GM21515 (cell line): ENCODE results near the gene SPTBN4.
"Not testable (repeated sequence)": the region's sequence is repeated elsewhere in the genome, so short reads cannot be mapped to it uniquely, and the experiment has no call there.

ENCODE experiments used
- ATAC-seq: cut with Tn5 transposase; IDR thresholded peaks from one replicate; pipeline ENCODE4 v1.9.1; 2021; ENCODE audit not compliant: unreplicated experiment

SPTBN4 gene

DNA sequence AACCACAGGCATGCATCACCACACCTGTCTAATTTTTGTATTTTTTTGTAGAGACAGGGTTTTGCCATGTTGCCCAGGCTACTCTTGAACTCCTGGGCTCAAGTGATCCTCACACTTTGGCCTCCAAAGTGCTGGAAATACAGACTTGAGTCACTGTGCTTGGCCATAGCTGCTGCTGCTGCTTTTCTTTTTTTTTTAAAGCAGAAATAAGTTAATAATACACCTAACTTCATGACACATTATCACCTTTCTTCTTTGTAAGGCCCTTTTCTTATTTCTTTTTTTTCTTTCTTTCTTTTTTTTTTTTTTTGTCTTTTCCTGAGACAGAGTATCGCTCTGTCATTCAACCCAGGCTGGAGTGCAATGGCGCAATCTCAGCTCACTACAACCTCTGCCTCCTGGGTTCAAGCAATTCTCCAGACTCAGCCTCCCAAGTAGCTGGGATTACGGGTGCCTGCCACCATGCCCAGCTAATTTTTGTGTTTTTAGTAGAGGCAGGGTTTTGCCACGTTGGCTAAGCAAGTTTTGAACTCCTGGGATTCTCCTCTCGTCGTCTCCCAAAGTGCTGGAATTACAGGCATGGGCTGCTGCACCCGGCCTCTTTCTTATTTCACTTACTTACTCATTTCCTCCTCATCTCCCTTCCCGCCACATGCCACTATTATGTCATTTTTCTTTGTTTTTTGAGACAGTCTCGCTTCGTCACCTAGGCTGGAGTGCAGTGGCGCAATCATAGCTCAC, 118.6 kb downstream of the SPTBN4 start:
- ATAC-seq = no peak

DNA sequence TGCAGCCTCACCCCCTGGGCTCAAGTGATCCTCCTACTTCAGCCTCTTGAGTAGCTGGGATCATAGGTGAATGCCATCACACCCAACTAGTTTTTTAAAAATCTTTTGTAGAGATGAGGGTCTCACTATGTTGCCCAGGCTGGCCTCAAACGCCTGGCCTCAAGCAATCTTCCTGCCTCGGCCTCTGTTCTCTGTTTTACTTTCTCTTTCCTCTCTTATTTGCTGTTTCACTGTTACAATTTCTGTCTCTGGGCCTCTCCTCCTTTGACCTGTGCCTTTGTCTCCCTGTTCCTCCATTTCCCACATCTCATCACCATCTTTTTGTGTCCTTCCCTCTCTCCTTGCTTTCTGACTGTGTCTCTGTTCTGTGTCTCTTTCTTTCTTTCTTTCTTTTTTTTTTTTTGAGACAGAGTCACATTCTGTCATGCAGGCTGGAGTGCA, 119.2 kb downstream of the SPTBN4 start:
- ATAC-seq = no peak

DNA sequence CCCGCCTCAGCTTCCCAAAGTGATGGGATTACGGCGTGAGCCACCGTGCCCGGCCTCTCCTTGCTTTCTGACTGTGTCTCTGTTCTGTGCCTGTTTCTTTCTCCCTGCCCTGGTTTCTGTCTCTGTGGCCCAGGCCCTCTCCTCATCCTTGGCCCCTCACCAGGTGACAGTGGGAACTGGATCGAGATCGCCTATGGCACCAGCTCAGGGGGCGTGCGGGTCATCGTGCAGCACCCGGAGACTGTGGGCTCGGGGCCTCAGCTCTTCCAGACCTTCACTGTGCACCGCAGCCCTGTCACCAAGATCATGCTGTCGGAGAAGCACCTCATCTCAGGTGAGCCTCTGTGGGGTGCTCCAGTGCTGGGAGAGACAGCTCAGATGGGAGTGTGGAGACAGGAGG, 119.8 kb downstream of the SPTBN4 start:
- ATAC-seq = no peak

DNA sequence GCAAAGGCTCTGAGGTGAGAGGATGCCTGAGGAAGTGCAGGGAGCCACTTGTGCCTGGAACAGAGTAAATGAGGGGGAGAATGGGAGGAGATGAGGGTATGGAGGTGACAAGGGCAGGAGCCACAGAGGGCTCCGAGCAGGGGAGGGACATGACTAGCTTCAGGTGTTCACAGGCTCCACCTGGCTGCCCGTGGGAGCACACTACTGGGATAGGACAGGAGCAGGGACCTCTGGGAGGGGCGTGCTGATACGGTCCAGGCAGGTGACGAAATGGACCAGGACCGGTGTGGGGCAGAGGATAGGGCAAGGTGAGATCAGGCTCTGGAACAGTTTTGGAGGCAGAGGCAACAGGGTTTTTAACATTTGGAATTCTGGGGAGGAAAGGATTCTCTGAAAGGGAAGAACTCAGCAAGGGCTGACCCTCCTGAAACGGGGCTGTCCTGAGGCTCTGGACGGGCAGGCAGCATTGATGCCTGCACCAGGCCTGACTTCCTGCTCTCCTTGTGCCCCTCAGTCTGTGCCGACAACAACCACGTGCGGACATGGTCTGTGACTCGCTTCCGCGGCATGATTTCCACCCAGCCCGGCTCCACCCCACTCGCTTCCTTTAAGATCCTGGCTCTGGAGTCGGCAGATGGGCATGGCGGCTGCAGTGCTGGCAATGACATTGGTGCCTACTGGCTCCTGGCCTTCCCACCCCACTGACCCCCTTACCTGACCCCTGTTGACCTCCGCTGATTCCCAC, 121.5 kb downstream of the SPTBN4 start:
- no peak for ATAC-seq

DNA sequence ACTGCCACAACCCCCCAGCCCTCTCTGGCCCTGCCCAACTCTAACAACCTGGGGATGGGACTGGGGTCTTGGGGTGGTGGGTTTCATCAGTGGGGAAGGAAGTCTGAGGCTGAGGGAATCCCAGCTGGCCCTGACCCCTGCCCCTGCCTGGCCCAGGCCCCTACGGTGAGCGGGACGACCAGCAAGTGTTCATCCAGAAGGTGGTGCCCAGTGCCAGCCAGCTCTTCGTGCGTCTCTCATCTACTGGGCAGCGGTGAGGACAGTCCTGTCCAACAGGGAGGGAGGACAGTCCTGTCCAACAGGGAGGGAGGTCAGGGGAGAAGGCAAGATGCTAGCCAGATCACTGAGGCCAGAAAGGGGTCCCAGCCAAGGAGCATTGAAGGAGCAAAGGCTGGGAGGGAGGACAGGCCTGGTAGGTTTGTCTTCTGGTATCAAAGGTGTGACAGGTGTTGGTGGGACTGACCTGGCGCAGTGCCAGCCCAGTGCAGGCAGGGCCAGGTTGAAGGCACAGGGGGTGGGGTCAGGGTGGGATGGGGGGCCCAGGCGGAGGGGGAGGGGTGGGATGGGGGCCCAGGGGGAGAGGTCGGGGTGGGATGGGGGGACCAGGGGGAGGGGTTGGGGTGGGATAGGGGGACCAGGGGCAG, 122.2 kb downstream of the SPTBN4 start:
- no peak for ATAC-seq

DNA sequence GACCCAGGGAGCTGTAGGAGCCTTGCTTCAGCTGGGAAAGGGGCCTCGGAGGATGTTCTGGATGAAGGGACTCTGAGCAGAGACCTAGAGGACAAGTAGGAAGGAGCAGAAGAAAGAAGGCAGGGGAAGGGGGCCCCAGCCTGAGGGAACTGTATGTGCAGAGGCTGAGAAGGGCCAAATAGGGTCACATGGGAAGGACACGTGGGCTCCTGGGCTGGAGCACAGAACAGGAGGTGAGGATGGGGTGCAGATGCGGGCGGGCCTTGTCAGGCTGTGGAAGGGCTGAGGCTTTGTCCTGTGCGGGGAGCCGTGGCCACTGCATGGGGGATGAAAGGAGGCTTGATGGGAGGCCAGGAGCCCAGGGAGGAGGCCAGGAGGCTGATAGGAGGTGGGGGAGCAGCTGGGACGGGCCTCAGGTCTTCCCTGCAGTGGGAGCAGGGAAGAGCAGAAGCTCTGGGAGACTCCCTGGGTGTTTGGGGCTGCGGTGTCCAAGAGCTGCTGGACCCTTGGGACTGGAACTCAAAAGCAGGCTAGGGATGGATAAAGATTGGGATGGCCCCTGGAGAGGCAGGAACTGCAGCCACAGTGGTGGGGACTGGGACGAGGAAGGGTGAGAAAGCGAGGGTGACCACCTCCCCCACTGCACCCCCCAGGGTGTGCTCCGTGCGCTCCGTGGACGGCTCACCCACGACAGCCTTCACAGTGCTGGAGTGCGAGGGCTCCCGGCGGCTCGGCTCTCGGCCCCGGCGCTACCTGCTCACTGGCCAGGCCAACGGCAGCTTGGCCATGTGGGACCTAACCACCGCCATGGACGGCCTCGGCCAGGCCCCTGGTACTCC, 123.0 kb downstream of the SPTBN4 start:
- ATAC-seq = no peak

DNA sequence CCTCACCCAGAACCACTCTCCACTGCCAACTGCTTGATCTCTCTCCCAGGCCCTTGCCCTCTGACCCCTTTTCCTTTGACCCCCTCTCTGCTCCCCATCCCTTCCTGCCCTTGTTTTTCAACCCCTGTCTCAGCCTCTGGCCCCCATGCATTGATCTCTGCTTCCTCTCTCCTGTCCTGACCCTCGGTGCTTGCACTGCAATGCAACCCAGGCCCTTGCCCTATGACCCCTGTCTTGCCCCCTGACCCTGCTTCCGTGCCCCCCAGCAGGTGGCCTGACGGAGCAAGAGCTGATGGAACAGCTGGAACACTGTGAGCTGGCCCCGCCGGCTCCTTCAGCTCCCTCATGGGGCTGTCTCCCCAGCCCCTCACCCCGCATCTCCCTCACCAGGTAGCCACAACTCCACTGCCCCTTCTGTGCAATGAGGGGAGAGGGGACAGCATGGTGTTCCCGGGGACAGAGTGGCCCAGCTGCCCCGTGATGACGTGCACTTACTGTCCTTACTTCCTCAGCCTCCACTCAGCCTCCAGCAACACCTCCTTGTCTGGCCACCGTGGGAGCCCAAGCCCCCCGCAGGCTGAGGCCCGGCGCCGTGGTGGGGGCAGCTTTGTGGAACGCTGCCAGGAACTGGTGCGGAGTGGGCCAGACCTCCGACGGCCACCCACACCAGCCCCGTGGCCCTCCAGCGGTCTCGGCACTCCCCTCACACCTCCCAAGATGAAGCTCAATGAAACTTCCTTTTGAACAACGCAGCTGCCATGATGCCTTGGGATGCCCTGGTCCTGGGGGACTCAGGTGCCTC, 123.9 kb downstream of the SPTBN4 start:
- no peak for ATAC-seq

DNA sequence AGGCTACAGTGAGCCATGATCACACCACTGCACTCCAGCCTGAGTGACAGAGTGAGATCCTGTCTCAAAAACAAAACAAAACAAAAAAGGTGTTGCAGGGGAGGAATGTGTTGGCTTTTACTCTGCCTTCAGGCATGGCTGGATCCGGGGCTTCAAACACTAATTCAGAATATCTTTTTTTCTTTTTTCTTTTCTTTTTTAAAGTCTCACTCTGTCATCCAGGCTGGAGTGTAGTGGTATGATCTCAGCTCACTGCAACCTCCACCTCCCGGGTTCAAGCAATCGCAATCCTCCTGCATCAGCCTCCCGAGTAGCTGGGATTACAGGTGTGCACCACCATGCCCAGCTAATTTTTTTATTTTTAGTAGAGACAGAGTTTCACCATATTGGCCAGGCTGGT, 124.9 kb downstream of the SPTBN4 start:
- not testable (repeated sequence) for ATAC-seq

DNA sequence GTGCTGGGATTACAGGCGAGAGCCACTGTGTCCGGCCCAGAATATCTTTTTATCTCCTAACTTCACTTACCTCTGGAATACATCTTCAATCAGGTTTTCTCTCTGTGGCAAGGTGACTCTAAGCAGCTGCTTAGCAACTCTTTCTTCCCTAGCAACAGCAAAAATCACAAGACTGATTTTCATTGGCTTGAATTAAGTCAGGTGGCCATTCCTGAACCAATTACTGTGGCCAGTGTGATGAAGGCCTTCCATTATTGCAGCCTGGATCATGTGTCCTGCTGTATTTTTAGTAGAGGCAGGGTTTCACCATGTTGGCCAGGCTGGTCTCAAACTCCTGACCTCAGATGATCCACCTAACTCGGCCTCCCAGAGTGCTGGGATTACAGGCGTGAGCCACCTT, 125.4 kb downstream of the SPTBN4 start:
- ATAC-seq = peak; percentile 60

DNA sequence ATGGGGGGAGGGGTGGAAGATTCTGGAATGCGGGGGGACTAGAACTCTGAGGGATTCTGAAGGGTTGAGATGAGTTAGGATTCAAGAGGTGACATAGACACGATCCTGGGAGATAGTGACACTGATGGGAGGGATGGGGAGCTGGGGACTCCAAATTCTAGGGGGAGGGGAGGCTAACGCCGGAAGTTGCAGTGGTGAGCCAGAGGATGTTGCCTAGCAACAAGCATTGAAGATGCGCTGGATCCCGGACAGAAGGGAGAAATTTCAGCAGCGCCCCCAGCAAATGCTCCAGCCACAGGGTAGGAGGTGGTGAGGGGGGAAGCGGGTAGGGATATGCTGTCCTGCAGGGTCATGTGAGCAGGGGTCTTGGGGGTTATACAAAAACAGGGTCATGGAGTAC, 127.5 kb downstream of the SPTBN4 start:
- ATAC-seq = no peak

DNA sequence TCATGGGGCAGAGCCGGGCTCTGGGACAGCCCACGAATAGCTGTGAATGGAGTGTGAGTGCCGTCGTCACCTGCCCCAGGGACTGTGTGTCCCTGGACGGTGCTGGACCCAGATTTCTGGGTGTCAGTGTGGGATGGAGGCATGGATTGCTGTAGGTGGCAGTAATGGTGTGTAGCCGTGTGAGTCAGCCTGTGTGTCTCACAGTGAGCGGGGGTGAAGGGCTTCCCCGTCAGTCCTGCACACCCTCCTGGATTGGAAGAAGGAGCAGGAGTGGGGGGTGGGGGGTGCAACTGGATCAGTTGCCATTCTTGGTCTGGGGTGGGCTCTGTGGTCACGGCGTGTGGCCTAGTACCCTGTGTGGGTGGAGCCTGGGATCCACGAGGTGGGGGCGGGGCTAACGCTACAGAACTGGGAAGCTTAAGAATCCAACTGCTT, 127.9 kb downstream of the SPTBN4 start:
- no peak for ATAC-seq

DNA sequence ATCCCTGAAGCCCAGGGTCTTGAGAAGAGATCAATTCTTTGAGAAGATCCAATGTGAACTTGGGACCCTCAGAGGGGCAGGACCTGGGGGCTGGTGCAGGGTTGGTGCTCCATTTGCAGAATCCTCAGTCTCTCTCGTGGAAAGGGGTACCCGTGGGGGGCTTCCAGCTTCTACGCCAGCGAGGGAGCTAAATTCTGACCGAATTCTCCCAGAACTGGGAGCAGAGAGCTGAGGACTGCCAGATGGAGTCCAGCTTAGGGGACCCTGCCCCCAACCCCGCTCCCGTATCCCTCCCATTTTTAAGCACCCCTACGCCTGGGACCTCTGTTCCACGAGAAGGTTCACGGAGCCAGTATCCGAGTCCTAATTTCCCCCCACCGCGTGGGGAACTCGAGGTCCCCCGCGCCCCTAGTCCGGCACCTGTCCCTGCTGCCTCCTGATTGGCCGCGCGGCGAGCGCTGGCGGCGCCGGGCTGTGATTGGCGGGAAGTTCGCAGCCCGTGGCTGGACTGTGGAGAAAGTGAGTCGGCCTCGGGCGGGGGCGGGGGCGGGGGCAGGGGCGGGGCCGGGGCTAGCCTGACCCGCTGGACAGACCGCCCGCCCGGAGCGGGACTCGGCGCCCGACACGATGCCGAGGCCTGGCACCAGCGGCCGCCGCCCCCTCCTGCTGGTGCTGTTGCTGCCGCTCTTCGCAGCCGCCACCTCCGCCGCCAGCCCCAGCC, 130.0 kb downstream of the SPTBN4 start:
- no peak for ATAC-seq

DNA sequence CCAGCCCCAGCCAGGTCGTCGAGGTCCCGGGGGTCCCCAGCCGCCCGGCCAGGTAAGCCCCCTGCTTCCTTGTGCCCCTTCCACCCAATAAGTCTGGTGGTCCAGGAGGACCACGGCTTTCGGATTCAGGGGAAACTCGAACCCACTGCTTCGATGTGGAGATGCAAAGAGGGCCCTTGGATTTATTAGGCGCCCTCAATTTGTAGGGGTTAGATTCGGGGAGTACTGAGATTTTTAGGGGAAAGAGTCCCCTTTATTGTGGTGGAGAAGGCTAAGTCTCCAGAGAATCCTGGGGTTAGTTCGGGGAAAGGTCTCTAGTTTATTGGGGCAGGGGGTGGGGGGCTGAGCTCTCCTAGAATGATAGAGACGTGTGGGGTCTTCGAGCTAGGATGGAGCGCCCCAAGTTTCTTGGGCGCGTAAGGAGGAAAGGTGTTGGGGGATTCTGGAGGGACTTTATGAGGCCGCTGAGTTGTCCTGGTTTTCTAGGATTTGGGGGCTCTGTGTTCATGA, 130.6 kb downstream of the SPTBN4 start:
- ATAC-seq = no peak

DNA sequence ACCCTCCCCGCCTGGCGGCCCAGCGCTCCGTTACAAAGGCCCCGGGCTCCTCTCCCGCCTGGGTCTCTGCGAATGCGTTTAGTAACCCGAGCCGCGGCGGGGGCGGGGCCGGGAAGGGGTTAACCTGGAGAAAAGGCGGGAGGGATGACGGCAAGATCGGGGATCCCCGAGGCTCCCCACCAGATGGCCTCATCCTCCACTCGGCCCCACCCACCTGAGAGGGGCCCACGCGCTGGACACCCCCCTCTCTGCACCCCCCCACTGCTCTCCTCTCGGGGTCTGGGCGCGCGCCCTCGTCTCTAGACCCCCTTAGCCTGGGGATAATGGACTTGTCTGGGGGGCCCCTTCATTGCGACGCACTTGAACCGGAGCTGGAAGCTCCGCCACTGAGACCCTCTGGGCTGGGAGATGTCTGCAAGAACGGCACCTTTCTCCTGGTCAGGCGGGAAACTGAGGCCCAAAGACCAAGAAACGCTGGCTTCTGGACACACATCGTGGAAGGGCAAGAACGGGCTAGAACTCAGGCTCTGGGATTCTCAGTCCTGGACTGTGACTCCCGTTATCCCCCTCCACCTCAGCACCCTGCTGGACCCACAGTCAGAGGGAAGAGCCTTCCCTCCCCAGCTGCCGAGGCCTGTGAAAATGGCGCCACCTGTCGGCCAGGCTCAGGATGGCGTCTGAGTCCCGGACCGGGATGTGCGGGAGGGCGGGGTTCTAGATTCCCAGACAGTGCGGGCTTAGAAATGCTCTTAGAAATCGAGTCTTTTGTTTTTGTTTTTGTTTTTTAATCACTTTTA, 131.5 kb downstream of the SPTBN4 start:
- ATAC-seq = no peak

DNA sequence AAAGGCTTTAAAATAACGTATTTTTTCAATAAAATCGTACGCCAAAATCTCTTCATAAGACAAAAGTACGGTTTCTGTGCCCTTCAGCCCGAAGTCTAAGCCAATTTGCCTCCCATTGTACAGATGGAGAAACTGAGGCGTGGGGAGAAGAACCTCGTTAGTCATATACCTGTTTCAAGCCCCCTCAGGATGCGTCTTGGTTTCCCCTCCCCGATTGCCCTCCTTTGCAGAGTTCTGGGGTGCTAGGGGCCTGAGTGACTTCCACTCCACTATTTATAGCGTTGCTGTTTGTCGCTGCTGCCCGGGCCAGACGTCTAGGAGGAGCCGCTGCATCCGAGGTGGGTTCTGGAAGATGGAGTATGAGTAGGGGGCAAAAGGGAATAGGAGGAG, 132.1 kb downstream of the SPTBN4 start:
- no peak for ATAC-seq

DNA sequence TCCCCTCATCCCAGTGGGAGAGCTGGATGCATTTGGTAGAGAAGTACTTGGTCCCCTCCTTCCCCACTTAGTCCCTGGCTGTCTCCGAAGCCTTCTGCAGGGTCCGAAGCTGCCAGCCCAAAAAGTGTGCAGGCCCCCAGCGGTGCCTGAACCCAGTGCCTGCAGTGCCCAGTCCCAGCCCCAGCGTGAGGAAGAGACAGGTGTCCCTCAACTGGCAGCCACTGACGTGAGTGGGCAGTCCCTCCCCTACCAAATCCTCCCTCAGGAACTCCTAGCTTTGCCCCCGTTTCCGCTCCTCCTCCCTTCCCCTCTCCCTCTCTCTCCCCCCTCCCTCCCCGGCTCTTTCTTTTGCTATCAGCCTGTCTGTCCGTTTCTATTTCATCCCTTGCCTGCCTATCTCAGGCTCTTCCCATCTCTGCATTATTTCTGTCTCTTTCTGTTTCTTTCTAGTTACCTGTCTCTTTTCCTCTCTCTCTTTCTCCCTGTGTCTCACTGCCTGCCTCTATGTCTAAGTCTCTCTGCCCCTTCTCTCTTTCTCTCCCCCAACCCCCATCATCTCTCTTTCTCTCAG, 132.6 kb downstream of the SPTBN4 start:
- no peak for ATAC-seq

DNA sequence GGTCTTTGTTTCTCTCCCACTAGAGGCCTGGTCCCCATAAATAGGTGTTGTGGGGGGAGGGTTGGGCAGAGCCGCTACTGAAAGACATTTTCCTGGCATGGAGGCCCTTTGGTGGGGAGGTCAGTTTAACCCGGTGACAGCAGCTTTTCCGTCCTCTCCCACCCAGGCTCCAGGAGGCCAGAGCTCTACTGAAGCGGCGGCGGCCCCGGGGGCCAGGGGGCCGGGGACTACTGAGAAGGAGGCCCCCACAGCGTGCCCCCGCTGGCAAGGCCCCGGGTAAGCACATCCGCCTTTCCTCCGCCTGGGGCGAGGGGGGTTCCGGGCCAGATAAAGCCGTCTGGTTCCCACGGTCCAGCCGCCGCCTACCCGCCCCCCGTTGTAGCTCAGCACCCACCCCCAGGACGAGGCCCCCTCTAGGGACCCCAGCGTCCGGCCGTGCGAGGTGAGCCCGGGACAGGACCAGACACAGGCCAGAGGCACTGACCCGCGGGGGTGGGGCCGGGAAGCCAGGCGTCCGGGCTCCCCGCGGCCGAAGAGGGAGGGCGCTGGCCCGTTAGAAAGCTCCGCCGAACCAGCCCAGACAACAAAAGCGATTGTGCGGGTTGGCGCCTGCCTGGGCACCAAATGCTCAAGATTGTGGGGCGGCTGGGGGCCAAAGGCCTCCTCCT, 133.2 kb downstream of the SPTBN4 start:
- no peak for ATAC-seq
